ENCODE results near the gene IP6K1.

- TF ChIP-seq, protein P1, sequence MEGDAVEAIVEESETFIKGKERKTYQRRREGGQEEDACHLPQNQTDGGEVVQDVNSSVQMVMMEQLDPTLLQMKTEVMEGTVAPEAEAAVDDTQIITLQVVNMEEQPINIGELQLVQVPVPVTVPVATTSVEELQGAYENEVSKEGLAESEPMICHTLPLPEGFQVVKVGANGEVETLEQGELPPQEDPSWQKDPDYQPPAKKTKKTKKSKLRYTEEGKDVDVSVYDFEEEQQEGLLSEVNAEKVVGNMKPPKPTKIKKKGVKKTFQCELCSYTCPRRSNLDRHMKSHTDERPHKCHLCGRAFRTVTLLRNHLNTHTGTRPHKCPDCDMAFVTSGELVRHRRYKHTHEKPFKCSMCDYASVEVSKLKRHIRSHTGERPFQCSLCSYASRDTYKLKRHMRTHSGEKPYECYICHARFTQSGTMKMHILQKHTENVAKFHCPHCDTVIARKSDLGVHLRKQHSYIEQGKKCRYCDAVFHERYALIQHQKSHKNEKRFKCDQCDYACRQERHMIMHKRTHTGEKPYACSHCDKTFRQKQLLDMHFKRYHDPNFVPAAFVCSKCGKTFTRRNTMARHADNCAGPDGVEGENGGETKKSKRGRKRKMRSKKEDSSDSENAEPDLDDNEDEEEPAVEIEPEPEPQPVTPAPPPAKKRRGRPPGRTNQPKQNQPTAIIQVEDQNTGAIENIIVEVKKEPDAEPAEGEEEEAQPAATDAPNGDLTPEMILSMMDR (conservative IDR thresholded peaks at IDR 0.05 in 1 of 2, IDR thresholded peaks at IDR 0.05 in 1 of 2; ENCODE audit: extremely low read depth in 1 of 2, insufficient read depth in 1 of 2, low read depth in 1 of 2, low read length in 2 of 2) = no peak
- TF ChIP-seq EZH2 (IDR thresholded peaks at IDR 0.05; ENCODE audit: borderline replicate concordance, low read length) = no peak
These were observed 61.8 kb downstream of the IP6K1 start for GRCh38 chr3:49724586-49724985.

Data from mammary epithelial cell (primary cell).